CD4-positive, alpha-beta T cell treated with Interleukin-17A for 1 hour (primary cell): ENCODE measurements around the gene RUNX1.
A peak's percentile ranks its signal among the peaks of the same experiment; 100 is the strongest.

ENCODE experiments used
- DNase-seq: peaks from one replicate; pipeline ENCODE4 v3.0.0-alpha.2; 2020

RUNX1 gene

GRCh38 chr21:35048706-35049617 is at the start of gene RUNX1:
TSS of gene RUNX1 (minus strand) at chr21:35049302.
- peak; percentile 93 for DNase-seq

DNA sequence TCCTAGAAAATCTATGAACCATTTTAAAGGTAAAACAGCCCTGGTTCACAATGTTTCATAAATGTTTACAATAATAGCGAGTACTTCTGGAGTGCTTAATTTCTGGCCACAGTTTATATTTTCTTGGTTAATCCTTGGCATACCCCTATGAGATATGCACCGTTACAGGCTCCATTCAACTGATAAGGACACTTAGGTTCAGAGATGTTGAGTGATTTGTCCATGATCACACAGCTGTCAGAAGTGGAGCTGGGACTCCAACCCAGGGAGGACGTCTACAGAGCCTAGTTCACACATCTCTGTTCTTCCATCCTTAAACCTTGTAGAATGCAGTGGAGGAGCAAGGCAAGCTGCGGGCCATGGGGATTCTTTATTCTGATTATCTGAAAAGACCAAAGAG is 48.4 kb upstream of the RUNX1 start:
- no peak for DNase-seq

- no peak for DNase-seq
Observed at GRCh38 chr21:35096959-35097358, 47.9 kb upstream of the RUNX1 start.

- no peak for DNase-seq
Observed at GRCh38 chr21:35095859-35096291, 46.8 kb upstream of the RUNX1 start.

- no peak for DNase-seq
Observed at GRCh38 chr21:35093514-35093913, 44.4 kb upstream of the RUNX1 start.

DNA sequence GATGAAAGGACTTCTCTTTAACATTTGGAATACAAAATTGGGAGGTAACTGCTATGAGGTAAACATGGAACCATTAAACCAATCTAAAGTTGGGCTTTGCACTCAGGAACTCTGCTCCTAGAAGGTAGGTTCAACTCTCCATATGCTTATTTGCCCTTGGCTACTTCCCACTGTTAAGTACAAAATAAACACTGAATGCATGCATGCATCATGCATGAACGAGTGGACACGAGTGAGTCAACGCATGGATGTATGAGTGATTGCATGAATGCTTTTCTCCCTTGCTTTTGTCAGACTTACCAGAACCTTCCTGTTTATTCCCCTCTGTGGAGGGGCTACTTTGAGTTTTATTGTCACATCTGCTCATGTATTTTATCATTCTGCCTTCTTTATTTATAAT is 42.4 kb upstream of the RUNX1 start:
- DNase-seq = no peak

DNA sequence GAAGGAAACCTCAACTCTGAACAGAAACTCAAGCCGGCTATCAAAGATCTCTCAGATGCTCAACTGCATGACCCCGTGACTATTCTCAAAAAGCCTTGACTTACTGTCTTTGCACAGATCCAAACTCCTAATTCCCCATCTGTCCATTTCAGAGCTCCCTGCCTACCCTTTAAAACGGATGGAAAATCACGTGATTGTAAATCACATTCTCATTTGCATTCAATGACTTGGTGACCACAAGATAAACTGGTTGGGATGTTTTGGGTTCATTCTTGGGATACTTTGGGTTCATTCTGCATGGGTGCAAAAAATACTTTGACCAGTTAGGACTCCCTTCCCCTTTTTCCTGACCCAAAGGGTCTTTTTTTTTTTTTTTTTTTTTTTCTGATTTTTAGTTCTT is 41.3 kb upstream of the RUNX1 start:
- DNase-seq = no peak

- no peak for DNase-seq
Observed at GRCh38 chr21:35088319-35088771, 39.2 kb upstream of the RUNX1 start.

GRCh38 chr21:35086357-35086756 is 37.3 kb upstream of the RUNX1 start:
- DNase-seq = no peak

GRCh38 chr21:35084869-35085268 is 35.8 kb upstream of the RUNX1 start:
- DNase-seq = no peak

DNA sequence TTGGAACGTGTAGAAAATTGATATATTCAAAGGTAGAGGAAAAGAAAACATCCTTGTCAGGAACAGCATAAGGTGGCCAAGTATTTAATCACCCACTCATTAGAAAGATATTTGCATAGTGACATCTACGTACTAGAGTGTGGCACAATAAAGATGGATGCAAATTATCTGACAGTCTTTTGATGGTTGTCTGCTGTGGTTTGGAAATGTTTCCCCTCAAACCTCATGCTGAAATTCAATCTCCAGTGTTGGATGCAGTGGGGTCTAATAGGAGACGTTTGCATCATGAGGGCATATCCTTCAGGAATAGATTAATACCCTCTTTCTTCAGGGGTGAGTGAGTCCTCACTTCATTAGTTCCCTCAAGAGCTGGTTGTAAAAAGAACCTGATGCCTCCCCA is 34.1 kb upstream of the RUNX1 start:
- DNase-seq = no peak

DNA sequence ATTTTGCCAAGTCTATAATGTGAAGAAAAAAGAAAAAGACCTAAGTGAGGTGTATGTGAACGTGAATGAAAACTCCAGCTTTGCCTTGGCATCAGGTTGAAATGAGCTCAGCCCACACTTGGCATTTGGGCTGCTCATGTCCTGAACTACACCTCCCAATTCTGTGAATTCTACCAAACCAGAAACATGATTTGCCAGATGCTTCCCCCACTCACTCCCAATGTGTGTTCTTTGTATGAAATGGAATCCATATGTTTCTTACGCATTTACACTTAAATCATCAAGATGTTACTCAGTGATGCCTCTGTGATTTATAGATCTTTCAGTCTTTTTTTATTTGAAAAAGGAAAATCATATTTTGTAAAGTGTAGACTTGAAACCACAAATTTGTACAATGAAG is 32.8 kb upstream of the RUNX1 start:
- no peak for DNase-seq

DNA sequence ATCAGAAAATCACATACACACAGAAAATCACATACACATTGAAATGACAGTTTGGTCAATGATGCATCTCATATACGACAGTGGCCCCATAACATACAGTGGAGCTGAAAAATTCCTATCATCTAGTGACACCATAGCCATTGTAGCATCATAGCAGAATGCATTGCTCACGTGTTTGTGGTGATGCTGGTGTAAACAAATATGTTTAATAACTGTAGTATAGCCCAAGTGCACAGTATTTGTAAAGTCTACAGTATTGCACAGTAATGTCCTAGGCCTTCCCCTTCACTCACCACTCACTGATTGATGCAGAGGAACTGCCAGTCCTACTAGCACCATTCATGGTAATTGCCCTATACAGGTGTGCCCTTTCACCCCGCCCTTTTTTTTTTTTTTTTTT is 30.1 kb upstream of the RUNX1 start:
- DNase-seq = no peak

DNA sequence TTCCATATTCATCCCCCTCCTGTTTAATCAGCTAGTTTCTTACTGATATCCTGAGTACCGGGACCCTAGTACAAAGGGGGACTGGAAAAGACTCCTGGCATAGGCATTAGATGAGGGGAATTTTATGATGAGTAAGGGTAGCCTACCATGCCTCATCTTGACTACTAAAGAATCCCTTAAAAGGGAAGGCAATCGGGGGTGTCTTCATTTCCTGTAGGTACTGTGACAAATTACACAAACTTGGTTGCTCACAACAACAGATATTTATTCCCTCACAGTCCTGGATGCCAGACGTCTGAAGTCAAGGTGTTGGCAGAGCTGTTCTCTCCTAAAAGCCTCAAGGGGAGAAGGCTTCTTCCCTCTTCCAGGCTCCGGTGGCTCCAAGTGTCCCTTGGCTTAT is 28.9 kb upstream of the RUNX1 start:
- DNase-seq = no peak

DNA sequence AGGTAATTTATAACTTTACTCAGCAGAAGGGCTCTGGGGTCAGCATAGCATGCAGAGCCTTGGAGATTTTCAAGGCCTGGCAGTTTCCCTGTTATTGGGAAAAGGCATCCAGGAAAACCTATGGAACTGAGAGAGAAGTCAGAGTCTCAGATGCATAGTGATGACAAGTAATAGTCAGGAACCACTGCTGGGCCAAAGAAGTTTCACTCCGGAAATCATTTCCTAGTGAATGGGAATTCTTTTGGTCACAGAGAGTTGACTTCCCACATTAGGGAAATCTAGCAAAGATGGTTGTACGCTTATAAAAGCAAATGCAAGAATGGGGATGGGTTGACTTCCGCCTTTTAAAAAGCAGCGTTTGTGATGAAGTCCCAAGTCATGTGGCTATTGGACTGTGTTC is 28.4 kb upstream of the RUNX1 start:
- DNase-seq = no peak

- DNase-seq = no peak
Observed at GRCh38 chr21:35075546-35075945, 26.4 kb upstream of the RUNX1 start.

DNA sequence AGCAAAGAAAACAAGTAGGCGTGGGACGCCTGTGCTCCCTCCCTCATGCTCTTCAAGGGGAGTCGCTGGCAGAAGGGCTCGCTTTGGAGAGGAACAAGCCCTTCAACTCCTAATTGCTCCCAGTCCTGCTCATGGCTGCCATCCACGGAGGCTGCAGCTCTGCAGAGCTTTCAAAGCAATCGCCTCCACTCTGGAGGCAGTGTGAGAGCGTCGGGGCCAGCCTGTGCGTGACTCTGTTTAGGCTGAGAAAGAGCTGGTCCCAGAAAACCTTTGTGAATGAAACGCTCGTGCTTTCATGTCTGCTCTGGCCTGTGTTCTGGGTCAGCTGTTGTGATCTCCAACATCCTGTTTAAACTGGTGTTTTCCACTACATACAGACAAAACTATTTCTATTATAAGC is 23.9 kb upstream of the RUNX1 start:
- no peak for DNase-seq

GRCh38 chr21:35072557-35072956 is 23.5 kb upstream of the RUNX1 start:
- DNase-seq = no peak

- DNase-seq = no peak
Observed at GRCh38 chr21:35071347-35071746, 22.2 kb upstream of the RUNX1 start.

DNA sequence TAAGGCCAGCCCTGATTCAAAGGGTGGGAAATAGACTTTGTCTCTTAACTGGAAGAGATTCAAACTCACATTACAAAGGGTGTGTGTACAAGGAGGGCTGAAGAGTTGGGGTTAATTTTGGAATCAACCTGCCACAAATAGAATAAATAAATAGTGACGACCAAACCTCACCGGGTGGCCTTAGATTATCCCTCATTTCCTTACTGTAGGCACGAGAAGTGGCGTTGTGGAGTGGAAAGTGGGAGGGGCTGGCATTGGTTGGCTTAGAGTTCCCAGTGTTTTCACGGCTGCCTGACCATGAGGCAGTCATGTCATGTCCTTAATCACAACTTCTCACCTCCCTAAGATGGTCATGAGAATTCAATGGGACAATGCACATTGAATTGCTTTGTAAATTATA is 21.3 kb upstream of the RUNX1 start:
- no peak for DNase-seq

DNA sequence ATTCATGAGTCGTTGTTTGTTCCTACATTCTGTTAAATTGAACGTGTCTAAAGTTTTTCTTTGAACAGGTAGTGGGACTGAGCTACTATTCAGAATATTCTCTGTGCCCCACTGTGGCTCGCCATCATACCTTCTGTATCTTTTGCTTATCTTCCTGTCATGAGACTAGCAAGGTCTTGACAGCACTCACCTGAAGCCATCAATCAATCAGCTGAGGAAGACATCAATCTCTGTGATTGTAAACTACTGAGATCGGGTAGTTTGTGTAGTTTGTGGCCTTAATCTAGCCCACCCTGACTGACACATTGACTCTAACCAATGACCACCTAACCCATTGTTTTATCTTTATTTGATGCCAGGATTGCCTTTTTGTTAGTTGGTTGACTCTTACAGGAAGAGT is 17.7 kb upstream of the RUNX1 start:
- DNase-seq = no peak

GRCh38 chr21:35063428-35064172 is 14.5 kb upstream of the RUNX1 start:
- DNase-seq = peak; percentile 16

DNA sequence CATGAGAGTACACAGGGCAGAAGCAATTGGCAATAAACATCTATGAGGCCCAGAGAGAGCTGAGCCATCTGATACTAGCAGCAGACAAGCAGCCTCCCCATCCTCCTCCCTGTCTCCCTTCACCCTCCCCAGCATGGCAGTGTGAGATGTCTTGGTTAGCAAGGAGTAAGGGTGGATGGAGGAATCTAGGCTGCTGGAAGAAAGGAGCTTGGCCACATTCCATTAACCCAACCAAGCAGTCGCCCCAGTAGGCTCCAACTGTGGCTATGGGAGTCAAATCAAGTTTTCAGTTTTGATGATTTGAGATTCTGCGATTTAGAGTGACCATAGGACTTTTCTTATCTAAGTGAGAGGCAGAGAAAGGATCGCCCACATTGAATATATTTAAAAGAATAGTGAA is 12.9 kb upstream of the RUNX1 start:
- no peak for DNase-seq

DNA sequence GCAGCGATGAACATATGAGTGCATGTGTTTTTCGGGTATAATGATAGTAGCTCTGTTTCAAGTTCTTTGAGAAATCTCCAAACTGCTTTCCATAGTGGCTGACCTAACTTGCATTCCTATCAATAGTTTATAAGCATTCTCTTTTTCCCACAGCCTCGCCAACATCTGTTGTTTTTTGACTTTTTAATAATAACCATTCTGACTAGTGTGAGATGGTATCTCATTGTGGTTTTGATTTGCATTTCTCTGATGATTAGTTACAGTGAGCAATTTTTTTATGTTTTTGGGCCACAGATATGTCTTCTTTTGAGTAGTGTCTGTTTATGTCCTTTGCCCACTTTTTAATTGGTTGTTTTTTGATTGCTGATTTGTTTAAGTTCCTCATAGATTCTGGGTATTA is 10.6 kb upstream of the RUNX1 start:
- DNase-seq = no peak
